ENCODE measurements around the gene KIF11.

The KIF11 gene

DNA sequence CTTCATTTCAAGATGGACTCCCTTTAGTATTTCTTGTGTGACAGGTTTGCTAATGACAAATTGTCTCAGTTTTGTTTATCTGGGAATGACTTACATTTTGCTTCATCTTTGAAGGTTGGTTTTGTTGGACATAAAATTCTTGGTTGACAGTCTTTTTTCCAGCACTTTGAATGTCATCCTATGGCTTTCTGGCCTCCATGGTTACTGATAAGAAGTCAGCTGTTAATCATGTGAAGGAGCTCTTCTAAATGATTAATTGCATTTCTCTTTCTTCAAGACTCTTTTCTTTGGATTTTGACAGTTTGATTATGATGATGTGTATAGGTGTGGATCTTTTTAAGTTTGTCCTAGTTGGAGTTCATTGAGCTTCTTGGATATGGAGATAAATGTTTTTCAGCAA, 69.9 kb downstream of the KIF11 start:
- no peak overlapping the region for H3K27ac ChIP-seq
- no peak overlapping the region for H3K4me3 ChIP-seq

DNA sequence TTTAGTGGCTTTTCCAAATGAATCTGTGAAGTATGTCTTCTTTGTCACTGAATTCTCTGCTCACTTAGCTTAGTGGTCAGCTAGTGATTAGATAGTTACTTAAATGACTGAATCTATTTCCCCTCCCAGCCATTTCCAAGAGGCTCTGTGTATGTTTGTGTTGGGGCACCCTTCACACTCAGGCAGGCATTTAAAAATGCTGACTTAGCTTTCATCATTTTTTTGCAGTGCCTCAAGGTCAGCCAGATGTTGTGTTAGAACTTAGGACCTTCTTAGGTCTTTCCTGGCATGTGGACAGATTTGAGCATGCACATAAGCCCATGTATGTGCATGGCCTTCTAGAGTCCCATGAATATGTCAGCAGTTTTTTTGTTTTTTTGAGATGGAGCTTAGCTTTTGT, 71.4 kb downstream of the KIF11 start:
- no peak overlapping the region for H3K27ac ChIP-seq
- H3K4me3 ChIP-seq = no peak overlapping the region

DNA sequence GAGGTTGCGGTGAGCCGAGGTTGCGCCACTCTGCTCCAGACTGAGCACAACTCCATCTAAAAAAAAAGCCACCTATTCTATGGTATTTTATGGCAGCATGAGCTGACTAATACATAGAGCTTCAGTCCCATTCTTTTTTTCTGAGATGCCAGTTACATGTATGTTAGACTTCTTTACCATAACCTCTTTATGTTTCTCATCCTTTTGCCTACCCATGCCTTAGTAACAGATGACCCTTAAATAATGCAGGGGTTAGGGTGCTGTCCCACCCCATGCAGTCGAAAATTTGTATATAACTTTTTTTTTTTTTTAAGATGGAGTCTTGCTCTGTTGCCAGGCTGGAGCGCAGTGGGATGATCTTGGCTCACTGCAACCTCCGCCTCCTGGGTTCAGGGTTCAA, 74.1 kb downstream of the KIF11 start:
- Histone ChIP-seq H3K4me3 (no peak overlapping the region), H3K27ac (no peak overlapping the region)

DNA sequence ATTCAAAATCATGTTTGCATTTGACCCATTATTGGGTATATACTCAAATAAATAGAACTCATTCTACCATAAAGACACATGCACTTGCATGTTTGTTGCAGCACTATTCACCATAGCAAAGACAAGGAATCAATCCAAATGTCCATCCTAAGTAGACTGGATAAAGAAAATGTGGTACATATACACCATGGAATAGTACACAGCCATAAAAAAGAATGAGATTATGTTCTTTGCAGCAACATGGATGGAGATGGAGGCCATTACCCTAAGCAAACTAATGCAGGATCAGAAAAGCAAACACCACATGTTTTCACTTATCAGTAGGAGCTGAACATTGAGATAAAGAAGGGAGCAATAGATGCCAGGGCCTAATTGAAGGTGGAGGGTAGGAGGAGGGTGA, 84.8 kb downstream of the KIF11 start:
- no peak overlapping the region for H3K4me3 ChIP-seq

DNA sequence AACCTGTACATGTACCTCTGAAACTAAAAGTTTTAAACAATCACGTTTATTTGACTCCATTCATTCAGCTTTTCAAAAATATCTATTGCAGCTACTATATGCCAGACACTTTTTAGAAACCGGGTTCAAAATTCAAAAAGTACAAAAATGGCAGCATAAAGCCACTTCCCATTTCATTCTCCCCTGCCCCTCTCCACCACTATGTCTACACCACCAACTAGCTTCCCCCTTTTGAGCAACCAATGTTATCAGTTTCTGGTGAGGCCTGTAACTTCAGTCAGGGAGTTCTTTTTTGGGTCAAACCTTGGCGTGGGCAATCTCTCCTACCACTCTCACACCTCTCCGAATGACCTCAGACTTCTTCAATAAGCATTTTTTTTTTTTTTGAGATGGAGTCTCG, 85.3 kb downstream of the KIF11 start:
- Histone ChIP-seq H3K4me3 (no peak overlapping the region), H3K27ac (no peak overlapping the region)

More for the DNA sequence above, 84.8 kb downstream of the KIF11 start:
- no peak overlapping the region for H3K27ac ChIP-seq

DNA sequence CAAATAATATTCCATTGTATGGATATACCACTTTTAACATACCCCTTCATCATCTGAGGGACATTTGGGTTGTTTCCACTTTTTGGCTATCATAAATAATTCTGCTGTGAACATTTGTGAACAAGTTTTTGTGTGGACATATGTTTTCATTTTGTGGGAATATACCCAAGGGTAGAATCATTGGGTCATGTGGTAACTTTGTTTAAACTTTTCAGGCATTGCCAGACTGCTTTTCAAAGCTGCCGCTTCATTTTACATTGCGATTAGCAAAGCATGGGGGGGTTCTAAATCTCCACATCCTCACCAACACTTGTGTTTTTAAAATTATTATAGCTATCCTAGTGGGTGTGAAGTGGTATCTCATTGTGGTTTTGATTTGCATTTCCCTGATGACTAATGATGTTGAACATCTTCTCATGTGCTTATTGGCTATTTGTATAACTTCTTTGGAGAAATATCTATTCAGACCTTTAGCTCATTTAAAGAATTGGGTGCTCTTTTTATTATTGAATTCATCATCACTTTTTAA, 88.4 kb downstream of the KIF11 start:
- Histone ChIP-seq H3K27ac (no peak overlapping the region), H3K4me3 (no peak overlapping the region)

DNA sequence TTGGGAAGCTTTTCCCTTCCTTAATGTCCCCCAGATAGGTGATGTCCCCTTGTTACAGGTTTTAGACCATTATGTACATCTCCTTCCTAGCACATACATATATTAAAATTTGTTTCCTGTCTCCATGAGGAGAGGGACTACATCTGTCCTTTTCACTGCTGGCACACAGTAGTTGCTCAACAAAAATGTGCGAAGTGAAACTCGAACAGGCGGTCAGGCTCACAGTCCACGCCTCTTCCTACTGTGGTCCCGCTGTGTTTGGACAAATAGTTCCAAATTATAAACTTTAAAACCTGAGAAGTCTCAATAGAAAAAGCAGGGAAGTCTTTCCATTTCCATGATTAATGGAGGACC, 95.6 kb downstream of the KIF11 start:
- peak overlapping the region in 1 of 21 experiments; percentile 70 for H3K27ac ChIP-seq

DNA sequence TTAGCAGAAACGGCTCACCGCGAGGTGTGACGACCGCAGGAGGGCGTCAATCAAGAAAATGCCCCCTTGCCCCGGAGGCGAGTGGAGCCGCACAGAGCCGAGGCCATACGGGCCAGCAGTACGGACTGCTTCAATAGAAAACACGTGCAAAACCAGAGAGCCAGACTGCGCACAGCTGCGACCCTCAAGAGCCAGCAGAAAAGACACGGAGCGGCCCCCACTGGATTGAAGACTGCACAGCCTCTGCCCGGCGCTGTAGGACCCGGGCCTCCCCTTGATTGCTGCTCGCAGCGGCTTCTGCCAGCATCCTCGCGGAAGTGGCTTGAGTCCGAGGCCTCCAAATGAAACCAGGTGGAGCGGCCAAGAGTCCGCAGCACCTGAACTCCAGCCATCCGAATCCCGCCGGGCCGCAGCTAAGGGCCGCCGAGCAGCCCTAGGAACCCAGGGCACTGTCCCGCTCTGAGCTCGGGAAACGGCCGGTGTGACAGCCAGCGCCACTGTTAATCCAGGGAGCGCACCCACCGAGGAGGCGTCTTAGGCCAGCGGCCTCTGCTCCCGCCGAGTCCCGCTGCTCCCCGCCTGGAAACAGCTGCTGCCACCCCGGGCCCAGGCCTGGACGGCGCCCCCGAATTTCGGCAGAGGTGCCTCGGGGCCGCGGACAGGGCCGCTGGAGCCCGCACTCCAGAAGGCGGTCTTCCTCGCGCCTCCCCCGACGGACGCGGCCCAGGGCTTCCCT, 96.2 kb downstream of the KIF11 start:
- Histone ChIP-seq H3K27ac (peak overlapping the region in 17 of 21 experiments; percentile 10 to 93 (median 59)), H3K4me3 (peak overlapping the region; percentile 51 to 61 (median 57))

More for the DNA sequence above, 95.6 kb downstream of the KIF11 start:
- peak overlapping the region; percentile 51 to 61 (median 57) for H3K4me3 ChIP-seq

DNA sequence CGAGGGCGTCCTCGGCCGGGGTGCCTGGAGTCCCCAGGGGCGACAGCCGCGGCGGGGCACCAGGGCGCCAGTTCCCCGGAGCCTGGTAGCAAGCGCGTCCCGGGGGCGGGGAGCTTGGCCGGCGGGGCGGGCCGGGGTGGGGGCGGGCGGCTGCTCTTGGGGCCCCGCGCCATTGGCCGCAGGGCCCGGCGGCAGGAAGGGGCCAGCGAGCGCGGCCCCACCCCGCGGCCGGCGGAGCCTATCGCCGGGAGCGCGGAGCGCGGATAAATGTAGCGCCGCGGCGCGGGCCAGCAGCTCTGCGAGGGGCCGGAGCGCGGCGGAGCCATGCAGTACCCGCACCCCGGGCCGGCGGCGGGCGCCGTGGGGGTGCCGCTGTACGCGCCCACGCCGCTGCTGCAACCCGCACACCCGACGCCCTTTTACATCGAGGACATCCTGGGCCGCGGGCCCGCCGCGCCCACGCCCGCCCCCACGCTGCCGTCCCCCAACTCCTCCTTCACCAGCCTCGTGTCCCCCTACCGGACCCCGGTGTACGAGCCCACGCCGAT, 96.8 kb downstream of the KIF11 start, which contains the start of gene HHEX:
TSS of gene HHEX (plus strand) at position 293 of the 548 bp plus-strand sequence. CDS start at position 325, 32 bp downstream.
- Histone ChIP-seq H3K27ac (peak within 1 kb of the TSS in 20 of 21 experiments; percentile 29 to 93 (median 76)), H3K4me3 (peak within 1 kb of the TSS; percentile 51 to 61 (median 57))

DNA sequence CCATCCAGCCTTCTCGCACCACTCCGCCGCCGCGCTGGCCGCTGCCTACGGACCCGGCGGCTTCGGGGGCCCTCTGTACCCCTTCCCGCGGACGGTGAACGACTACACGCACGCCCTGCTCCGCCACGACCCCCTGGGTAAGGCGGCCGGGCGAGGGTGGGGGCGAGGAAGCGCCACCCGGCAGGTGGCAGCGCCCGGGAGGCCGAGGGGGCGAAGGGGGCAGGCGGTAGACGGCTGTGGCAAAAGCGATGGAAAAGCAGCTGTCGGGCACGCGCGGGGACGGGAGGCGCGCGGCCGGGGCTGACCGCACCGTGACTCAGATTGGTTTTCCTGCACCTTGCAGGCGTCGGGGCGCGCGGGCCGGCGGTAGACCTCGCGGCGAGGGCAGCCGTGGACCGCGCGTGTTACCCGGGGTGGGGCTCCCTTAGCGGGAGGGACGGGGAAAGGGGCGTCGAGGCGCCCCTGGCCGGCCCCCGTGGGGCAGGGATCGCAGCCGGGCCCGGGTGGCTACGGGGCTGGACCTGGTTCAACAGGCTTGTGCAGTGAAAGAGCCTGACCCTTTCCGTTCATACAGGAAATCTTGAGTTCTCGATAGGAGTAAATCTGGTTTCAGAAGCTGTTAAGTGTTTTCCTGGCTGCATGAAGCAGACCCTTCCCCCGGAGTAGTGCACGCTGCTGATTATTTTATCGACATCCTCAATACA, 97.4 kb downstream of the KIF11 start:
- H3K27ac ChIP-seq = peak overlapping the region in 20 of 21 experiments; percentile 29 to 93 (median 76)
- peak overlapping the region; percentile 51 to 61 (median 57) for H3K4me3 ChIP-seq

DNA sequence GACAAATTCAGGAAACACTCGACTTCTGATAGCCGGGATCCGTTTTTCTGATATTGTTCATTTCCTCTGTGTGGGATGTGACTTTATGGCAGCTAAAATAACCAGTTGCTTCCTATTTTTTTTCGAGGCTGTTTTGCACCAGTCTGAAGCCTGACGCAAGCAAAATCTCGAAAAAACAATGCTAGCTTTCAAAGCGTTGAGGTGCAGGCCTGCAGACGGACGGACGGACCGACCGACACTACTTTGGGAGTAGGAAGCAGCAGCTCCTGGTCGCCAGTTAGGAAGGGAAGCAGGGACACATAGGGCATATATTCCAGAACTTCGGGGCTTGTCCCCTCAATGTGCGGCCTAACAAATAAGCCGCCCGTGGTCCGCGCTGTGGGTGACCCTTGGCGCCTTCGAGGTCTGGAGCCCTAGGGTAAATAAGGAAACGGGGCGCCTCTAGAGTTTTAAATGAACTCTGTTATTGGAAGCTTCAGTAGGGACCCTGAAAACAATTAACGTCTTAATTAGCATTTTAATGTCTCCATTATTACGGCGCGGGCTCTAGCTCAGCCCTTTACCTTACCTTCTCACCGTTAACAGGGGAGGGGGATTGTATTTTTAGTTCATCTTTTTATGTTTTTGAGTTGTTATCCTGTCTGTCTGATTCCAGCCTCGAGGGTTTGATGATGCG, 98.1 kb downstream of the KIF11 start:
- H3K27ac ChIP-seq = peak overlapping the region in 20 of 21 experiments; percentile 24 to 93 (median 72)
- peak overlapping the region; percentile 51 to 61 (median 57) for H3K4me3 ChIP-seq

DNA sequence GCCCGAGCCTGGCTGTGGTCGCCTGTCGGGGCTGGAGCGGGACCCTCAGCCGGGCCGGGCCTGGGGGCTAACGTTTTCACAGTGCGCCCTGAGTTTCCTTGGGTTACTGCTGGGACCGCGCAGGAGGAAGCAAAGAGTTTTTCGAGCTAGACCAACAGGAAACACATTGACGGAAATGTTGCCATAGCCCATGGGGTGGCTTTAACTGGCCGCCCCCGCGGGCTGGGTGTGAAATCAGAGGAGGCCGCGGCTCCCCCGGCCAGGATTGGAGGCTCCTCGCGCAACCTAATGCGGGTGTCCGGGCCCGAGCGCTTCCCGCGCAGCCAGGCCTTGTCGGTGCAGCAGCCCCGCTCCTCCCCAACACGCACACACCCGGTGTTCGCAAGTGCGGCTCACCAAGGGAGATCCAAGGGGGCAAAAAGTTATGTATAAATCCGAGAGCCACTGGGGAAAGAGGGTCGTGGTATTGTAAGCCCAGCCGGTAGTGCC, 98.7 kb downstream of the KIF11 start:
- Histone ChIP-seq H3K27ac (peak overlapping the region in 20 of 21 experiments; percentile 20 to 93 (median 59)), H3K4me3 (peak overlapping the region; percentile 26 to 61 (median 57))

DNA sequence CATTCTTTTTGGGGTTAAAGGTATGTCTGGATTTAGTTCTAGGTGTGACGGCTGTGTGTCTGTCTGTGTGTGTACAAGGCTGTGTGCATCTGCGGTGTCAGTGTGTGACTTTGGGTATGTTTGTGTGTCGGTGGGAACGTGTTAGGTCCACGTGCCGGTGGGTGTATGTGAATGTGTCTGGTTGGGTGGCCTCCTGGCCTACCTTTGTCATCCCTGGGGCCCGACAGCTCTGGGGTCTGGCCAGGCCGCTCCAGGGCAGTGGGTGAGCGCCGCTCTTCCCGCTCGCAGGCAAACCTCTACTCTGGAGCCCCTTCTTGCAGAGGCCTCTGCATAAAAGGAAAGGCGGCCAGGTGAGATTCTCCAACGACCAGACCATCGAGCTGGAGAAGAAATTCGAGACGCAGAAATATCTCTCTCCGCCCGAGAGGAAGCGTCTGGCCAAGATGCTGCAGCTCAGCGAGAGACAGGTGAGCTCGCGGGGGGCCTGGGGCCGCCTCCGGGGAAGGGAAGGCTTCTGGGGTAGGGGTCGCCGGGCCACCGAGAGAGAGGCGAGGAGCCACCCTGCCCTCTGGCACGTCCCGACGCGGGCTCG, 99.2 kb downstream of the KIF11 start:
- H3K27ac ChIP-seq = peak overlapping the region in 19 of 21 experiments; percentile 10 to 93 (median 59)

DNA sequence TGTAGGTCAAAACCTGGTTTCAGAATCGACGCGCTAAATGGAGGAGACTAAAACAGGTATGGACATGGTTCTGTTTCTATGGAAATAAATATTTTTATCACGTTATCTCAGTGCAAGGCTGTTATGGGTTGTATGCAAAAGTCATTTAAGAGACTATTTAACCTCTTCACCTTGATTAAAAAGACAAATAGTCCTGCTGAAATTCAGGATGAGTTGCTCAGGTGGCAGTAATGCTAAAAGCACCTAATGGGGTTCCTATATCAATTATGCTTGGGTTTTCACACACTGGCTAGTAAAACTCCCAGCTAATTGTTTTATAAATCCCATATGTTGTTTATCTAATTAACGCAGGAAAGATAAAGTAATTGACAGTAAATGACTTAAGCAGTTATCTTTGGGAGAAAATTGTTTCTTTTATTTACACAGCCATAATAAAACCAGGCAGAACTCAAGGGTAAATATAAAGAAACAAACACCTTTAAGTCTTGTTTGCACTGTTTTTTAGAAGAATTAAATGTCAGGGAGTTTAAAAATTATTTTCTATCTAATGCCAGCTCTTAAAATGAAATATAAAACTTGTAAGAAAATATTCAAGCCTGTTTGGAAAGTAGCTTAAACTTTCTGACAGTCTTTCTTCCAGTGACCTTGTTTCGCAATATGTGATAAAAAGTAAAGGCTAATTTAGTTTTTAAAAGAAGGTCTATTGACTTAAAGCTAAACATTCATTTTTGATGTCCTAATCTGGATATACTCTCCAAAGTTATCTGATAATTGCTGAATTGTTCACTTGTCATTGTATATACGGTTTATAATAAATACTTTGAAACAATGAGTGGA, 100.0 kb downstream of the KIF11 start:
- peak overlapping the region in 3 of 21 experiments; percentile 24 to 93 (median 81) for H3K27ac ChIP-seq
- peak overlapping the region; percentile 26 to 61 (median 57) for H3K4me3 ChIP-seq

More for the DNA sequence above, 99.2 kb downstream of the KIF11 start:
- peak overlapping the region; percentile 26 to 61 (median 57) for H3K4me3 ChIP-seq

DNA sequence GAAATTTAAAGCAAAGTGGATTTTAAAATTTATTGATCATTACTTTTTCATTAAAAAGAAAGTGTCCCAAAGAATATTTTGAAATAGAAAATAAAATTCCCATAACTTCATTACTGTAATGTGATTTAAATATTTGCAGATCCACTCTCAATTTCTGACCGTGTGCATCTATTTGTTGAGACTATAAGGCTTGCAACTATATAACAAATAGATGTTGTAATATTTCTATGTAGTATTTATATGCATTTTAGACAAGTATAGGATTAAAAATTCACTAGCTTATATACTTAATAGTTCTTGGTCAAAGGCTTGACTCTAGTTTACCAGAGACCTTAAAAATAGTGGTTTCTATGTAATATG, 100.6 kb downstream of the KIF11 start:
- H3K27ac ChIP-seq = no peak overlapping the region
- no peak overlapping the region for H3K4me3 ChIP-seq

DNA sequence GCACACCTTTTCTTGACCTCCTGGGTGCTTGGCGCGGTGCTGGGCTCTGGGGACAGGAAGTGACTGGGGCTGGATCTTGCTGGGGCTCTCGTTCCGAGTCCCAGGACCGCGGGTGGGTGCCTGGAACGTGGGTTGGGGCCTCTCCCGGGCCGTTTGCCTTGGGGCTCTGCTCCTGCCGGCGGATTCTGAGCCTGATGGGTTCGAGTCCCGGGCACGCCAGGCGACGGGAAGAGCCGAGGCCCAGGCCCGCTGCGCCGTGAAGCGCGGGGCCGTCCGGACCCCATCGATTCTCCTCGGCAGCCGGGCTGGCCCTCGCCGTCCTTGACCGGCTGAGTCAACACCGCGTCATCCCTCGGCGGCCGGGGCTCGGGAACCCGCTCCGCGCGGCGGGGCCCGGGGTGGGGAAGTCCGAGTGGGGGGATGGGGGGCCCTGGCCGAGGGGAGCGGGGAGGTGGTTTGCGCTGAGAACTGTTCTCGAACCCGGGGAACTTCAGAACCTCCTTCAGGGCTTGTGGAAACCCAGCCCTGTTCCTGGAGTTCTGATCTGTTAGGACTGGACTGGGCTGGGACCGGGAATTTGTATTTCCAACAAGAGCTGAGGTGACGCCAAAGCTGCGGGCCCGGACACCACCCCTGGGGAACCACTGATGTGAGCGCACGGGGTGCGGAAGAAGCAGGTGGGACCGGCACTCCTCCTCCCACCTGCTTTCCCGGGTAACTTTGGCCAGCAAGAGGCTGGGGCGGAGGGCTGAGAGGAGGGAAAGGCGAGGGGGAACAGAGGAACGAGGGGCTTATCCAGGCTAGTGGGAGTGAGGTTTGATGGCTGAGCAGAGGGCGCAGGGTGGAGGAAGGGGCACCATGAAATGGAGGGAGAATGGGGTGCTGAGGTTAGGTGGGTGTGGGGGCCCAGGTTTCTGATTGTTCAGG, 103.0 kb downstream of the KIF11 start:
- H3K27ac ChIP-seq = no peak overlapping the region
- H3K4me3 ChIP-seq = peak overlapping the region in 1 of 7 experiments; percentile 1

Measured in skin epidermis (tissue), 12 donors.